Colon (tissue), 2 donors: Measurements from ENCODE around the gene ZNF670.
"Not testable (repeated sequence)": the region's sequence is repeated elsewhere in the genome, so short reads cannot be mapped to it uniquely, and the experiment has no call there.

Experiments used
- FAIRE-seq: peaks from 2 replicates; lab custom pipeline; 2012; peaks lifted over from hg19 to GRCh38; lab: Jason Lieb, UNC
- donor health status: control.
- donor health status: control.

Gene ZNF670

DNA sequence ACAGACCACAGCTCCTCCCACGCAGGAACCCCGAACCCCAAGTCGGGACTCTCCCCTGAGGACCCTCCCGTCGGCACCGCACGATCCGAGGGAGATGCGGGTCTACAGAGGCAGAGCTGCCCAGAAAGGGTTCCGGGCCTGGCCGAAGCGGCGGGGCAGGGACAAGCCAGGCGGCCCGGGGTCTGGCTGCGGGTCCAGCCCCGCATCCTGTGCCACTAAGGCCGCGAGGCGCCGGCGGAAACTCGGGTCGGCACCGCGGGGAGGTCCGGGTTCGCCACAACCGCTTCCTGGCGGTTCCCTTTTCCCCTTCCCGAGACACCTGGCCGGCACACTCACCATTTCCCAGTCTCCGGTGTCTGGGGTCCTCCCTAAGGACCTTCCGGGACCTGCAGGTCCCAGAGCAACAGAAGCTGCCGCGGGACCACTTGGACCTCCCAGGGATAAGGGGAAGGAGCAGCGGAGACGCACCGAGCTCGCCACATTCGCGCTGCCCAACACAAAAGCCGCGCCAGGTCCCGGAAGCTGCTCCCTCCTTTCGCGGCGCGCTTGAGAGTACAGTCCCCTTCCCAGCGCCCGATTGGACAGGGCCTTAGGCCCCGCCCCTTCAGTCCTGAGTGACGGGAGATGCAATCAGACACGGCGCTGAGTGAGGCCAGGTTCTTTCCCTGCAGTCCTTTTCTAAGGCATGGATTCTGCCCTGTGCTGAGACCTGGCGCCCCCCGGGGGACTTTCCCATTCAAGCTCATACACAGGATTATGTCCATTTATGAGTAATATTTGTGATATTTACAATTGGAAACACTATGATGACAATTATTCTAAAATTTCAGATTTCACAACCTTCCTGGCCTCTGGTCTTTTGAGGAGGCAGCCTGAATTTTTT is at the start of gene ZNF670:
ZNF670 (minus strand) TSS at position 554 of the 883 bp plus-strand sequence; CDS start at position 339, 215 bp downstream.
- no peak for FAIRE-seq

DNA sequence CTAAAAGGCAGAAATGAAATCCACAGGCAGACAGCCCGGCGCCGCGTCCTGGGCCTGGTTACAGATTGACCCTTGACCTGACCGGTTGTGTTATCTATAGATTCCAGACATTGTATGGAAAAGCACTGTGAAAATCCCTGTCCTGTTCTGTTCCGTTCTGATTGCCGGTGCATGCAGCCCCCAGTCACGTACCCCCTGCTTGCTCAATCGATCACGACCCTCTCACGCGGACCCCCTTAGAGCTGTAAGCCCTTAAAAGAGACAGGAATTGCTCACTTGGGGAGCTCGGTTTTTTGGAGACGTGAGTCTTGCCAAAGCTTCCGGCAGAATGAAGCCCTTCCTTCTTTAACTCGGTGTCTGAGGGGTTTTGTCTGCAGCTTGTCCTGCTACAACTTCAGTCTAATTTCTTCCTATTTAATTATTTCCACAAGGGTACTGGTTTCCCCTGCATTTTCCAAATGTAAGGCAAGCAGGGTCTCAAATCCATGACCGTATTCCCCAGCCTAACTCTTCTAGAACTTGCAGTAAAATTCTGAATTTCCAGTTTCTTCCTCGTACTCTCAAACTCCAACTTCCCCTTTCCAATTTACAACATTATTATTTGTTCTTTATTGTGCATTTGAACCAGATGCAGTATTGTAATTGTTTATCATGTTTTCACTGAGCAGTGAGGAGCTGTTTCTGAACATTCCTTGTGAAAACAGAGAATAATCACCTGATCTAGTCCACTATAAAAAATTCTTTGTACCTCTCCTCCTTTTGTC is 49.1 kb upstream of the ZNF670 start:
- not testable (repeated sequence) for FAIRE-seq

DNA sequence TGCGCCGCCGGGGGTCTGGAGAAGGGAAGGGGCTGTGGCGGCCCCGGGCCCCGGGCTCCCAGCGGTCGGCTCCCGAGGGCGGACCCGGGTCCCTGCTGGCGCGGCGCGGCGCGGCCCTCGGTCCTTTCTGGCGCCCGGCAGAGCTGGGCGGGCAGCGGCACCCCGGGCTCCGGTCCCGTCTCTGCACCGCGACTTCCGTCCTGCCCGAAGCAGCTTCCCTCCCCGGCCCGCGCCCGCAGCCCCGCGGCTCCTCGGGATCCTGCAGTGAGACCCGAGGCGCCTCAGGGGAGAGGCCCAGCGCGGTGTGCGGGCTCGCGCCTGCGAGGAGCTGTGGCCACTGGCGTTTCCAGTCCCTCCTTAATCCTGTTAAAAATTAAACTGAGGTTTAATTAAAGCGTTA is 48.0 kb upstream of the ZNF670 start:
- not testable (repeated sequence) for FAIRE-seq

DNA sequence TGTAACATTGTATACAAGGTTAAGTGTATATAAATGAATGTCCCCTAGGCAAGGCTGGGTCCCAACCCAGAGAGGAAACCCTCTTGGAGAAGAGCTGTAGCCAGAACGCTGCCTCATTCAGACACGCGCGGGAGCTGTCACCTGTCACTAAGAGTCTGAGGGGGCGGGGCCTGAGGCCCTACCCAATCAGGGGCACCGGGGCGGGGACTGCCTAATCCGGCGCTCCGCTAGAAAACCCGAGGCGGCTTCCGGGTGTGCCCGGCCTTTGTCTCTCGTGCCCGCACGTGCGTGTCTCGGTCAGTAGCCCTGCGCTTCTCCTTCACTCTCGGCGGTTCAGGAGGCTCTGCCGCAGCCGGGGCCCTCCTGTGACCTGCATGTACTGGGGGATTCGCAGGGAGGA is 47.6 kb upstream of the ZNF670 start:
- peak; percentile 55 for FAIRE-seq

DNA sequence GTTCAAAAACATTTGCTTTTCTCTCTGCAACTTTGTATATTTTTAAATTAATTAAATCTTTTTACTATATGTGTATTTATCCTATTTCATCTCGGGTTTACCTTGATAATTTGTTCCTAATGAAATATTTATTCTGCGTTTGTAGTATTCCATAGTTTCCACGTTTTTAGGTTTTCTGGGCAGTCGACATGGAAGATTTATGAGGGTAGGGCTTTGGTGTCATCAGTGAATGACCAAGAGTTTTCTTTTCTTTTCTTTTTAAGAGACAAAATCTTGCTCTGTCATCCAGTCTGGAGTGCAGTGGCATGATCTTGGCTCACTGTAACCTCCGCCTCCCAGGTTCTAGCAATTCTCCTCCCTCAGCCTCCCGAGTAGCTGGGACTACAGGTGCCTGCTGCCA is 42.8 kb upstream of the ZNF670 start:
- no peak for FAIRE-seq

DNA sequence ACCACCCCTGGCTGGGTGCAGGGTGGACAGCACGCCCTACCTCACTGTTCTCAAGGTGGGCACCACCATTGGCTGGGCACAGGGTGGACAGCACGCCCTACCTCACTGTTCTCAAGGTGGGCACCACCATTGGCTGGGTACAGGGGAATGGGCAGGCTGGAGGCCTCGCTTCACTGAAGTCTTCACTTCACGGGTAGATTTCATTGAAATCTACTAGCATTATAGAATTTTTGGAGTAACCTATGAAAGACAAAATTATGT is 41.7 kb upstream of the ZNF670 start:
- FAIRE-seq: not testable (repeated sequence)

DNA sequence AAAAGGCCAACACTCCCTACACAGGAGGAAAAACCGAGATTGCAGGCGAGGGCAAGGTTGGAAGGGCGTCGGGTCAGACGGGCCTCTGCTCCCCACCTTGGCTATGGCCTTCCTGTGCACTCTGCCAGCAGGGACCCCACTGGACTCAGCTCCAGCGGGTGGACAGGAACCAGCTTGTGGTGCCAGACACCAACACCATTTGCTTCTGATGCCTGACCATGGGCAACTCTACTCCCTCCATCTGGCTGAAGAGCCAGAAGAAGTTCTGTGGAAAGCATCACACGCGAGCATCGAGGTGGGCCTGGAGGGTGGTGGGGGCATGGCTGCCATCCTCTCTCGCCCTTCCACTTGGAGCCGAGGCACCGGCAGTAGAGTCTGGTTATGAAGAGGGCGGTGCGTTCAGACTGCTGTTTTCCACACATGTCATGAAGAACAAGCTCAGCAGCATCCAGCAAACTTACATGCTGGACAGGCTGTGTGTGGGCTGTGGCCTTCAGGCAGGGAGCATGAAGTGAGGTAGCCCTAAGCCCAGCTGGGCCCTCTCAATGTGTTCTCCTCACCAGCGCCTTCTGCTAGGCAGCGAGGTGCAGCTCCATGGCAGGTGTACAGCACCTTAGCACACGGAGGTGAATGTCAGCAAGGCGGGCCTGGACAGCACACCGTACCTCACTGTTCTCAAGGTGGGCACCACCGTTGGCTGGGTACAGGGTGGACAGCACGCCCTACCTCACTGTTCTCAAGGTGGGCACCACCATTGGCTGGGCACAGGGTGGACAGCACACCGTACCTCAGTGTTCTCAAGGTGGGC is 41.2 kb upstream of the ZNF670 start:
- FAIRE-seq: no peak

DNA sequence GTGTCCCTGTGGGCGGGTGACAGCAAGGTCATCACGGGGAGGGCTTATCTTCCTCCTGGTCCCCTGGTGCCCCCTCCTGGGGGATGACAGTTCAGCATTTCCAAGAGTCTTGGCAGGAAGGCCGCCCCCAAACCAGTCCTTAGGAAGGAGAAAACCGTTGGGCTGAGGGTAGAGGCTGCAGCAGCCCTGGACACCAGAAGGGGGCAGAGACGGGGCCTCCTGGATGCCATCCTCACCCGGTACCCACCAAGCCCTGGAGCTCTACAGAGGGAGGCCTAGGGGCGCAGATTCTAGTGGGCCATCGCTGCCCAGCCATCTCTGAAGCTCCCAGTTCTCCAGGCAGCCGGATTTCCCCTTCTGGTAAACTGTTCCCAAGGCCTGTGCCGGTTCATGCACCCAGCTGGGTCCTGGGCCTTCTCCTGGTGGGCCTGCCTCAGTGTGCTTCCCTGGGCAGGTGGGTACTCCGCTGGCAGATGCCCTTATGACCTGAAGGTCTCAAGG is 40.4 kb upstream of the ZNF670 start:
- no peak for FAIRE-seq

DNA sequence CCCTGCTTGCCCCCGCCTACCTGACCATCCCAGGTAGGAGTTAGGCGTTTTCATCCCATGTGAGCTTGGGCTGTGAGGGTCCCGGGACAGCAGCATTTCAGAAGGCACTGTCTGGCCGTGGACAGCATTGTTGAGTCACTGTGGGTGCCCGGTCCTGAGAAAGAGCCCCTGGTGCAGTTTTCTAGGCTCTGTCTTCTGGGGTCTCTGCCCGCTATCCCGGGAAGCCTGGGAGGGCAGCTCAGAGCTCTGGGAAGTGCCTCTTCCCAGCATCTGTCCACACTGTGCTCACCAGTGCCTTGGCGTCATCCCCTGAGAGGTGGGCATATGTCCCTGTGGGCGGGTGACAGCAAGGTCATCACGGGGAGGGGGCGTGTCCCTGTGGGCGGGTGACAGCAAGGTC is 36.9 kb upstream of the ZNF670 start:
- FAIRE-seq: no peak

DNA sequence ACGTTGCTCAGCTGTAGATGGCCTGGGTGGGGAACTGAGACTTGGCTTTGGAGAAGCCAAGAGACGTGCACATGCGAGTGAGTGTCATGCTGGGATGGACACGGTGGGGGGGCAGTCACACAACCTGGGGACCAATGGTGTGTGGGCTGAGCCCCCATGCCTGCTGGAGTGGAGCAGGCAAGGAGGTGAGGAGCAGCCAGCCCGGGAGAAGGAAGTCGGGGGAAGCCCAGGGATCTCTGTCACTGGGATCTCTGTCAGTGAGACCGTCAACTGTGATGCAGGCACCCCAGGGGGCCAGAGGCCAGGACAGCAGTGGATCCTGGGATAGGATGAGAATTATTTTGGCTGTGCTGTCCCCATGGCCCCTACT is 36.5 kb upstream of the ZNF670 start:
- no peak for FAIRE-seq

DNA sequence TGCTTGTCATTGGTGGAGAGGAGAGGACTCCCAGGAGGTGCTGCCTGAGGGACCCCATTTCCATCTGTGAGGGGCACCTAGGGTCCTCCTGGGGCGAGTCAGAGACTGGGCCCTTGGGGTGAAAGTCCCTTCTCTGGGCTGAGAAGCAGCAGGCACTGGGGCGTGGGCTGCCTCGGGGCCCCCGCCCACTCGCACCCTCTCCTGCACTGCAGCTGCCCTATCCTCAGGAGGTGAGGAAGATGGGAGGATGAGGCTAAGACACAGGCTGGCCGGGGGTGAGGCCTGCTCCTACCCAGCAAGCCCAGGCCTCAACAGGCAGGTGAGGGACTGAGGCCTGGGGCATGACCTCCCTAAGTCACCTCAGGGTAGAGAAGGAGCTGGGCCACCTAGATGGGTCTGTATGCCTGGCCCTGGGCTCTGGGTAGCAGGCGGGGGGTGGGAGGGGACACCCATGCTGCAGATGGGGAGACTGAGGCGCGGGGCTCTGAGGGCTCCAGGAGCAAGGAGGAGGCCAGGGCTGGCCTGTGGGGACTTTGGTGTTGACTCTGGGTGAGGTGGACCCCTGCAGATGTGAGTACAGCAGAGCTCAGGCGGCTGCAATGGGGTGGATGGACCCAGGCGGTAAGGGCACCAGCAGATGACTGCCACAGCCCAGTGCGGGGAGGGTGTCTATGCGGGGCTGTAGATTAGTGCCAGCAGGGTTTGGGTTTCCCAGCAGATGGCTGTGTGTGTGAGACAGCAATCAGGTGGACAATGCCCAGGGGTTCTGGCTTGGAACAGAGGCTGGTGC is 35.9 kb upstream of the ZNF670 start:
- no peak for FAIRE-seq

DNA sequence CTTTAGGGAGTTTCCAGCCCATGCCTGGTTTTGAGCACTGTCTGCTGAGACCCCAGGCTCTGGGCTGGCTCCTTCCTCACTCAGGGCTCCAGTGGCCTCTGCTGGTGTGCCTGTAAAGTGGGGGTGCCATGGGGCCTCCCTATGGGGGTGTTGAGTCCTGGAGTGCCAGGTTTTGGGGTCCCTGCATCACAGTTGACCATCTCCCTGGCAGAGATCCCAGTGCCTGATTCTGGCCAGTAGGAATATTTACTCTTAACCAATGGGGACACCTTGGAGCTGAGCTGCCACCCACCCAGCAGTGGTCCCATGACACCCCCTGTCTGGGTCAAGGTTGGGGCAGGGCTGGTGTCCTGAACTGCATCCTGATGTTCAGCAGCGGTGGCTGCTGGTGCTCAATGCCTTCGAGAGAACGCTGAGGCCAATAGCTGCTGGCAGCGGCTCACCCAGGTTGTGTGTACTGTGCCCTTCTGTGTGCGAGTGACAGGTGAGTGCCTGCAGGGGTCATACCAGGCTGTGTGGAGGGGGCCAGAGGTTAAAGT is 35.2 kb upstream of the ZNF670 start:
- FAIRE-seq: no peak

DNA sequence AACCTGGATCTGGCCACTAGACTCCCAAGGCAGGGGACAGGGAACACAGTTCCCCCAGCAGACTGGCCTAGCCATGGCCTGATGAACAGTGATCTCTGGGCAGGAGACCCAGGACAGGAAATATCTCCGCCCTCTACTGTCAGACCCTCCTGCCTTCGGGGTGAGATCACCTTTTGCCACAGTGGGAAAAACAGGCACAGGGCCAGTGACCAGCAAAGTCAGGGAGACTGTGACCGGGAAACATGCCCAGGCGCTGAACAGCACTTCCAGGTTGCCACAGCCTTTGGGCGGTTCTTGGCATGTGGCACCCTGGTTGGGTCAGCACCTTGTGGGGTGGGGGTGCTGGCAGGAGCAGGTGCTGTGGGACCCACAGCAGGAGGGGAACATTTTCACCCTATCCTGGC is 34.5 kb upstream of the ZNF670 start:
- FAIRE-seq: no peak

DNA sequence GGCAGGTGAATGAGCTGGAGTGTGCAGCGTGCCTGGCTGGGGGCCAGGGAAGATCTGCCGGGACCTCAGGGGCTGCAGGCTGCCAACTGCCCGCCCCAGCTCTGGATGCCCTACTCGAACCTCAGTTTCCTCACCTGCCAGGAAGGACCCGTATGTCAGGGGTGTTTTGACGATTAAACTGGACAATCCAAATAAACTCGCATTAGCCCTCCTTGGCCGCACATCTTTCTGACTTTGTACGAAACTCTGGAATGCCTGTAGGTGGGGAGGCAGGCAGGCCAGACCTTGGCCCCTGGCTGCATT is 33.8 kb upstream of the ZNF670 start:
- FAIRE-seq: no peak

DNA sequence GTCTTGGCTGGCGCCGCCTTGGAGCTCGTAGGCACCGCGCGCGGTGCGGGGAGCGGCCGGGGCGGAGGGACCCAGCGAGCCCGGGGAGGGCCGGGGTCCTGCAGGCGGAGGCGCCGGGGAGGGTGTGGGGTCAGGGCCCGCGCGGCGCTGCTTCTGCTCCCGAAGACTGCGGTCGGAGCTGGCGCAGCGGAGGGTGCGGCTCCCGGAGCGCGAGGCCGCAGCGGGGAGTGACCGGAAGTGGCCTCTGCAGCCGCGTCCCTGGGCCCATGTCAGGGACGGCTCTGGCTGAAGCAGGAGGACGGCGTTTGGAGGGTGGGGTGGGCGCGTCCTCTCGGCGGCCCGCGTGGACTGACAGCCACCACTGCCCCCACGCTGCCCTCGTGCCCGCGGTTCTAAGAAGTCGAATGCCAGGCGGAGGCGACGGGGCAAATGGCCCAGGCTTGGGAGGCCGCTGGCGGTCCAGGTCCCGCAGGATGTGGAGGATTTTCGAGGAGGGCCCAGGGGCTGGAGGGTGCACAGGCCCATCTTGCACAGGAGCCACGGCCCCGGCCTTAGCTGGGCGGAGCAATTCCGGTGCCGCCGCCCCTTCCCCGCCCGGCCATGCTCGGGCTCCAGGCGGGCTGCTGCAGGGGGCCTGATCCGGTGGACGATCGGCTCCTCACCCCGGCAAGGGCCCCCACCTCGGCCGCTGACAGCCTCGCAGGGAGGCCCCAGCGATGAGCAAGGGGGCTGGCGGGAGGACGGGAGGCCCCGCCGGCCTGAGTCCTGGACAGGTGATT is 33.3 kb upstream of the ZNF670 start:
- FAIRE-seq: no peak

DNA sequence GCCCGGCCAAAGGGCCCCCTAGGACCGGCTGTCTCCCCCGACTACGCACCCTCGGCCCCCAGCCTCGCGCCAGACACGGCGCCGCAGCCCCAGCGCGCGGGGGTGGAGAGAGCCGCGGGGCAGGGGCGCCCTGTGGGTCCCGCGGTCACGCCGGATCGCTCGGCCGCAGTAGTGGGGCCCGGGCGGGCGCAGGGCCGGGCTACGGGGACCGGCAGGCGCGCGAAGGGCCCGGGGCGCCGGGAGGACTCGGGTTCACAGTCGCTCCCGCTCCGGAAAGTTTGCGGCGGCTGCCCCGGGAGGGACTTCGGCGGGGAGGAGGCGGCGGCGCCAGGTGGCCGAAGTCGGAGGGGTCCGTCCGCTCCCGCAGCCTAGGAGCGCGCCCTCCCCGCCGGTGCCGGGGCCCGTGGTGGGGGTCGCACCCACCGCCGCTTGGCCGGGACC is 32.7 kb upstream of the ZNF670 start:
- no peak for FAIRE-seq

DNA sequence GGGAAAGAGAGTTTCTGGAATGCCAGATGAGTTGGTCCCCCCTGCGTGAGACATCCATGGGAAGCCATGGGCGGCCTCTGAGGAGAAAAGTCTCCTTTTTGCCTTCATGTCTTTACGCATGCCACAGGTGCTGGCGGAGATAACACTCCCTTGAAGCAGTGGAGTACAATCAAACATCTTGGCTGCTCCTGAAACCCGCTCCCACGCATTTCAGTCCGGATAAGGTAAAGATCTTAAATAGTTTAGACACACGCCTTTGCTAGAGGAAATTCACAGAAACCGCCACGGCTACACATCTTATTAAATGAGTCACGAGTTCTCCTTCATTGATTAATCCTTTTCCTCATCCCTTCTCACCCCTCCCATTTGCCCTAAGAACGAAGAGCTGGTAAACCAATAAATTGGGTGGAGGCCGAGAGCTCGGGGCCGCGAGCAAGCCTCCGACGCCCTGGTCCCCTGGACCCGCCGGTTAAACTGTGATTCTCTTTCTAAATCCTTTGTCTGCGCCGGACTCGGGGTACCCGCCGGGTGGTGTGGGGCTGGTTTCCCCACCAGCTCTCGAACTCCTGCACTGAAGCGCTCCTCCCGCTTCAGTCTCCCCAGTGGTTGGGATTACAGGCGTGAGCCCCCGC is 32.1 kb upstream of the ZNF670 start:
- no peak for FAIRE-seq

DNA sequence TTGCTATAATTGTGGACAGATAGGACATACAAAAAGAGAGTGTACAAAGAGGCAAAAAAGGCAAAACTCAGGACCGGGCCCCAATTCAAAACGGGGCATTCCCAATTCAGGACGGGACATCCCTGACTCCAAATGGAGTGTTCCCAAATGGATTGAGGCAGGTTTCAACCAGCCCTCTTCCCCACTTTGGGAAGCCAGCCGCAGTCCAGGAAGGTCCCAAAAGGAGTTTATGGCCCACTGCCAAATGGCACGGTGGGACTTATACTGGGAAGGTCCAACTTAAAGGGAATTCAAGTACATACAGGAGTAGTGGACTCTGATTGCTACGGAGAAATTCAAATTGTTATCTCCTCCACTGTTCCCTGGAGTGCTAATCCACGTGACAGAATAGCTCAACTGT is 29.1 kb upstream of the ZNF670 start:
- FAIRE-seq: no peak

DNA sequence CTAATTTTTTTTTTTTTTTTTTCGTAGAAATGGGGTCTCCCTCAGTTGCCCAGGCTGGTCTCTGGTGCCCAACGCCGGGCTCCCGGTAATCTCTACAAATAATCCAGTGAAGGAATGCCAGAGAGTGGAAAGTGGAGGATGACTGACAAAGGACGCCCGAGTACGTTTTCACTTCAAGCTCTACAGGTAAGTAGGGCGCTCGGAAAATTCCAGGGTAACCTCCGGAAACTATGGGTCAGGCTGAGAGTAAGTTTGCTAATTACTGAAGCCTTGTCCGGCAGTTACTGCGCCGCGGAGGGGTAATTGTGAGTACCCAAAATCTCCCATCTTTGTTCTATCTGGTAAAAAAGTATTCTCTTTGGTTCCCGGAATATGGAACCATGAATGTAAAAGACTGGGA is 27.4 kb upstream of the ZNF670 start:
- FAIRE-seq: no peak

DNA sequence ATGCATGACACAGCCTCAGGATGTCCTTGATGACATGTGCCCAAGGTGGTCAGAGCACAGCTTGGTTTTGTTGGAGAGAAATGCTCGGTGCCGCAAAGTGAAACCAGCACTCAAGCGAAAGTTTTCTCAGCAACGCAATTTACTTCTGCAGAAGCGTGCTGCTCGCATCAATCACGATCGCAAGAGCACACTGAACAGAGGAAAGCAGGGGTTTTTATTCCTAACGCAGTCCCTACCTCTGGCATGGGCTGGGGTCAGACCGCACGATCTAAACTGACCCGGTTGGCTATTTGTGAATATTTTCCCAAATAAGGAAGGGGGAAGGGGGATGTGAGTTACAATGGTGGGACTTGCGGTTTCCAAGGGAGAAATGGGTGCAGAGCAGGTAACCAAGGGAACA is 26.4 kb upstream of the ZNF670 start:
- no peak for FAIRE-seq
